ENCODE data around the gene SERPINA5. TPM values are rescaled to one million over a fixed set of nuclear protein-coding genes. Genes with fewer than 3 reads are reported as not detected.

The SERPINA5 gene
- total and polyA plus RNA-seq, 2 of the 13 experiments (the other 11 are each of a cell fraction or from before 2014, with no cell fraction given) = 449 to 498 TPM

DNA sequence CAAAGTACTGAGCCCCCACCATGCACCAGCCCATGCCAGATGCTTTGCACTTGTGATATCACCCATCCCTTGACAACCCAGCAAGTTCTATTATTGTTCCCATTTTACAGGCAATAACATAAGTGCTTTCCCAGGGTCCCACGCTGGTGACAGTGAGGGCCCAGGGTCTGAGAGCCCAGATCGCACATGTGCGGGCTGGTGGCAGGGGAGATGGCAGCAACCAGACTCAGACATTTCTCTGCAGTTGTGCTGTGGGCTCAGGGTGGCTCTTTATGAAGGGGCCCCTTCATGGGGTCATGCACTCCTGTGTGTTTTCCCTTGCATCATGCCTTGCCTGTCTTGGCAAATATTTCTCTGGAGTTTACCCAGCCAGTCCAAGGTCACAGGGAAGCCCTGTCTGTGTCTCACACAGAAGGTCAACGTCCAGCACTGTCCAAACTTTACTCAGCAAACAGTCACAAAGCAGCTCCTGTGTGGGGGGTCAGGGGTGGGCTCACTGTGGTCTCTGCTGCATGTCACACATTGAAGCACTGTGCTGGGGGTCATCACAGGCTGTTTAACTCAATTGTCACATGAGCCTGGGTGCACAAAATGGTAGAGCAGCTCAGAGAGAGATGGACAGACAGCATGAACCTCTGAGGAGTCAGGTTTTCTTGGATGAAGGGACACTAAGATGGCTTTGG, 12.7 kb downstream of the SERPINA5 start (continued):
- TF ChIP-seq, protein P1, sequence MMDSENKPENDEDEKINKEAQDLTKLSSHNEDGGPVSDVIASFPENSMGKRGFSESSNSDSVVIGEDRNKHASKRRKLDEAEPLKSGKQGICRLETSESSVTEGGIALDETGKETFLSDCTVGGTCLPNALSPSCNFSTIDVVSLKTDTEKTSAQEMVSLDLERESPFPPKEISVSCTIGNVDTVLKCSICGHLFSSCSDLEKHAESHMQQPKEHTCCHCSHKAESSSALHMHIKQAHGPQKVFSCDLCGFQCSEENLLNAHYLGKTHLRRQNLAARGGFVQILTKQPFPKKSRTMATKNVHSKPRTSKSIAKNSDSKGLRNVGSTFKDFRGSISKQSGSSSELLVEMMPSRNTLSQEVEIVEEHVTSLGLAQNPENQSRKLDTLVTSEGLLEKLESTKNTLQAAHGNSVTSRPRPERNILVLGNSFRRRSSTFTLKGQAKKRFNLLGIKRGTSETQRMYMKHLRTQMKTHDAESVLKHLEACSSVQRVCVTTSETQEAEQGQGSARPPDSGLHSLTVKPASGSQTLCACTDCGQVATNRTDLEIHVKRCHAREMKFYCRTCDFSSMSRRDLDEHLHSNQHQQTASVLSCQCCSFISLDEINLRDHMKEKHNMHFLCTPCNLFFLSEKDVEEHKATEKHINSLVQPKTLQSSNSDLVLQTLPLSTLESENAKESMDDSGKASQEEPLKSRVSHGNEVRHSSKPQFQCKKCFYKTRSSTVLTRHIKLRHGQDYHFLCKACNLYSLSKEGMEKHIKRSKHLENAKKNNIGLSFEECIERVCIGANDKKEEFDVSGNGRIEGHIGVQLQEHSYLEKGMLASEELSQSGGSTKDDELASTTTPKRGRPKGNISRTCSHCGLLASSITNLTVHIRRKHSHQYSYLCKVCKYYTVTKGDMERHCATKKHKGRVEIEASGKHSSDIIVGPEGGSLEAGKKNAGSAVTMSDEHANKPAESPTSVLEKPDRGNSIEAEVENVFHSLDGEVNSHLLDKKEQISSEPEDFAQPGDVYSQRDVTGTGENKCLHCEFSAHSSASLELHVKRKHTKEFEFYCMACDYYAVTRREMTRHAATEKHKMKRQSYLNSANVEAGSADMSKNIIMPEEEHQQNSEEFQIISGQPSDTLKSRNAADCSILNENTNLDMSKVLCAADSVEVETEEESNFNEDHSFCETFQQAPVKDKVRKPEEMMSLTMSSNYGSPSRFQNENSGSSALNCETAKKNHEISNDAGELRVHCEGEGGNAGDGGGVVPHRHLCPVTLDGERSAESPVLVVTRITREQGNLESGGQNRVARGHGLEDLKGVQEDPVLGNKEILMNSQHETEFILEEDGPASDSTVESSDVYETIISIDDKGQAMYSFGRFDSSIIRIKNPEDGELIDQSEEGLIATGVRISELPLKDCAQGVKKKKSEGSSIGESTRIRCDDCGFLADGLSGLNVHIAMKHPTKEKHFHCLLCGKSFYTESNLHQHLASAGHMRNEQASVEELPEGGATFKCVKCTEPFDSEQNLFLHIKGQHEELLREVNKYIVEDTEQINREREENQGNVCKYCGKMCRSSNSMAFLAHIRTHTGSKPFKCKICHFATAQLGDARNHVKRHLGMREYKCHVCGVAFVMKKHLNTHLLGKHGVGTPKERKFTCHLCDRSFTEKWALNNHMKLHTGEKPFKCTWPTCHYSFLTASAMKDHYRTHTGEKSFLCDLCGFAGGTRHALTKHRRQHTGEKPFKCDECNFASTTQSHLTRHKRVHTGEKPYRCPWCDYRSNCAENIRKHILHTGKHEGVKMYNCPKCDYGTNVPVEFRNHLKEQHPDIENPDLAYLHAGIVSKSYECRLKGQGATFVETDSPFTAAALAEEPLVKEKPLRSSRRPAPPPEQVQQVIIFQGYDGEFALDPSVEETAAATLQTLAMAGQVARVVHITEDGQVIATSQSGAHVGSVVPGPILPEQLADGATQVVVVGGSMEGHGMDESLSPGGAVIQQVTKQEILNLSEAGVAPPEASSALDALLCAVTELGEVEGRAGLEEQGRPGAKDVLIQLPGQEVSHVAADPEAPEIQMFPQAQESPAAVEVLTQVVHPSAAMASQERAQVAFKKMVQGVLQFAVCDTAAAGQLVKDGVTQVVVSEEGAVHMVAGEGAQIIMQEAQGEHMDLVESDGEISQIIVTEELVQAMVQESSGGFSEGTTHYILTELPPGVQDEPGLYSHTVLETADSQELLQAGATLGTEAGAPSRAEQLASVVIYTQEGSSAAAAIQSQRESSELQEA (CRISPR knock-in tag; IDR thresholded peaks at IDR 0.05; ENCODE audit: not compliant biosample characterization) = peak; percentile 80
- TF ChIP-seq SYNCRIP (IDR thresholded peaks at IDR 0.05; ENCODE audit: insufficient read depth, low read depth, low read length) (no peak), ZNF839 (CRISPR knock-in tag; IDR thresholded peaks at IDR 0.05; ENCODE audit: borderline replicate concordance) (peak; percentile 28; the same call in 1 of the 2 replicates), ZNF451 (CRISPR knock-in tag; IDR thresholded peaks at IDR 0.05) (peak; percentile 98), CCDC6 (CRISPR knock-in tag; IDR thresholded peaks at IDR 0.05) (peak; percentile 96), HOXA9 (CRISPR knock-in tag; IDR thresholded peaks at IDR 0.05; ENCODE audit: borderline replicate concordance) (no peak), ZNF660 (CRISPR knock-in tag; IDR thresholded peaks at IDR 0.05; ENCODE audit: borderline replicate concordance, low read depth) (no peak), RBM39 (IDR thresholded peaks at IDR 0.05; ENCODE audit: low read depth, low read length, poor library complexity, severe bottlenecking) (peak; percentile 66), ZBTB7A (CRISPR knock-in tag; IDR thresholded peaks at IDR 0.05) (peak; percentile 100), ZNF589 (CRISPR knock-in tag; conservative IDR thresholded peaks at IDR 0.05) (0 out of 2 replicates have a peak, but pooled peaks have one; percentile 87), ZFP90 (CRISPR knock-in tag; IDR thresholded peaks at IDR 0.05; ENCODE audit: borderline replicate concordance) (peak; percentile 74; the same call in 1 of the 2 replicates), CBX1 (IDR thresholded peaks at IDR 0.05; ENCODE audit: low read depth) (no peak), ZNF766 (CRISPR knock-in tag; IDR thresholded peaks at IDR 0.05; ENCODE audit: borderline replicate concordance) (peak; percentile 55; the same call in 1 of the 2 replicates)
- TF ChIP-seq, protein P2, sequence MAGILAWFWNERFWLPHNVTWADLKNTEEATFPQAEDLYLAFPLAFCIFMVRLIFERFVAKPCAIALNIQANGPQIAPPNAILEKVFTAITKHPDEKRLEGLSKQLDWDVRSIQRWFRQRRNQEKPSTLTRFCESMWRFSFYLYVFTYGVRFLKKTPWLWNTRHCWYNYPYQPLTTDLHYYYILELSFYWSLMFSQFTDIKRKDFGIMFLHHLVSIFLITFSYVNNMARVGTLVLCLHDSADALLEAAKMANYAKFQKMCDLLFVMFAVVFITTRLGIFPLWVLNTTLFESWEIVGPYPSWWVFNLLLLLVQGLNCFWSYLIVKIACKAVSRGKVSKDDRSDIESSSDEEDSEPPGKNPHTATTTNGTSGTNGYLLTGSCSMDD (CRISPR knock-in tag; IDR thresholded peaks at IDR 0.05) = no peak
- TF ChIP-seq, protein P3, sequence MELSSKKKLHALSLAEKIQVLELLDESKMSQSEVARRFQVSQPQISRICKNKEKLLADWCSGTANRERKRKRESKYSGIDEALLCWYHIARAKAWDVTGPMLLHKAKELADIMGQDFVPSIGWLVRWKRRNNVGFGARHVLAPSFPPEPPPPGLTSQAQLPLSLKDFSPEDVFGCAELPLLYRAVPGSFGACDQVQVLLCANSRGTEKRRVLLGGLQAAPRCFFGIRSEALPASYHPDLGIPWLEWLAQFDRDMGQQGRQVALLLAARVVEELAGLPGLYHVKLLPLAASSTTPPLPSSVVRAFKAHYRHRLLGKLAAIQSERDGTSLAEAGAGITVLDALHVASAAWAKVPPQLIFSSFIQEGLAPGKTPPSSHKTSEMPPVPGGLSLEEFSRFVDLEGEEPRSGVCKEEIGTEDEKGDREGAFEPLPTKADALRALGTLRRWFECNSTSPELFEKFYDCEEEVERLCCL (CRISPR knock-in tag; IDR thresholded peaks at IDR 0.05; ENCODE audit: borderline replicate concordance) = no peak; the same call in 1 of the 2 replicates
